Stimulated activated CD4-positive, alpha-beta T cell treated with anti-CD3 and anti-CD28 coated beads, Interleukin-1b, Interleukin-23, amount 100 ng/mL, for 4 hours (primary cell): Measurements from ENCODE around the gene RREB1.
"Not testable (repeated sequence)": the region's sequence is repeated elsewhere in the genome, so short reads cannot be mapped to it uniquely, and the experiment has no call there.

Experiments
- DNase-seq, 2 donors: peaks; one replicate each; pipeline ENCODE4 v3.0.0-alpha.2; 2020; ENCODE audit warnings: low read depth in 2 of 2

Gene RREB1

DNA sequence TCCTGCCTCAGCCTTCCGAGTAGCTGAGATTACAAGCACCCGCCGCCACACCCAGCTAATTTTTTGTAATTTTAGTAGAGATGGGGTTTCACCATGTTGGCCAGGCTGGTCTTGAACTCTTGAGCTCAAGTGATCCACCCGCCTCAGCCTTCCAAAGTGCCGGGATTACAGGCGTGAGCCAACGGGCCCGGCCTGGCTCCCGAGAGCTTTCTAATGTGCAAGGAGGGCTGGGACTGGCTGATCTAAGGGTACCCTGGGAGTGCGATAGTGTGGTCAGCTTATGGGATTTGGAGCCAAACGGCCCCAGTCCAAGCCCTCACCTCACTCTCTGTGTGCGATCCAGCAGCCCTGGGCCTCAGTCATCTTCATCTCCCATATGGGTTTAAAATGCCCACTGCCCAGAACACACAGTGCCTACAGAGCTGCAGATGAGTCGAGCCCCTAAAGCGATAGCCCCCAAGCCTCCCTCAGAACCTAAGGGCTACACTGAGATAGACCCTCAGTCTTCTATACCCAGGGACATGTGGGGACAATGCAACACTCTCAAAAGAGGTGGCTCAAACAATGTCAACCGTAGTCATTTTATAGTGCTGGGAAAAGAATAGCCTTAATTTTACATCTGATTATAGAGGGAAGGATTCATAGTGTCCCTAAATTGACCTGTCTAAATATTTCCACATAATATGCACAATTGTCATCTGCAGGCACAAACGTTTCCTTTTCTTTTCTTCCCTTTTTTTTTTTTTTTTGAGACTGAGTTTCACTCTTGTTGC lies 155.2 kb downstream of the RREB1 start:
- DNase-seq = no peak

DNA sequence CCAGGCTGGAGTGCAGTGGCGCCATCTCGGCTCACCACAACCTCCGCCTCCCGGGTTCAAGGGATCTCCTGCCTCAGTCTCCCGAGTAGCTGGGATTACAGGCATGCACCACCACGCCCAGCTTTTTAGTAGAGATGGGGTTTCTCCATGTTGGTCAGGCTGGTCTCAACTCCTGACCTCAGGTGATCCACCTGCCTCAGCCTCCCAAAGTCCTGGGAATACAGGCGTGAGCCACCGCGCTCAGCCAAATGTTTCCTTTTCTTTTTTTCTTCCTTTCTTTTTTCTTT lies 155.7 kb downstream of the RREB1 start:
- DNase-seq = not testable (repeated sequence)

DNA sequence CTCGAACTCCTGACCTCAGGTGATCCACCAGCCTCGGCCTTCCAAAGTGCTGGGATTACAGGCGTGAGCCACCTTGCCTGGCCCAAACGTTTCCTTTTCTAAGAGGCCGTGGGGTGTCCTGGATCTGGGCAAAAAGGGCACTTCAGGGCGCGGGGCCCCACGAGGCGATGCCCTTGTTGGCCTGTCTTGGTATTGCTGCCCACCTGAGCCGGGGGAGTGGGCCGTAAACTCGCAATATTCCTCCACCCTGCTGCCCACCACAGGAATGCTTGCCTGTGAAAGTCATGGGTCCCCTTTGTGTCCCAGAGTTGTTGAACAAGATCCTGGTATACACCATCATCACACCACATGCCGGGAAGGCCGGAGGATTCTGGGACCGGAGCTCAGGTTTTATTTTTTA lies 156.3 kb downstream of the RREB1 start:
- DNase-seq = no peak

- DNase-seq = no peak
Measured at GRCh38 chr6:7264686-7265384, 157.1 kb downstream of the RREB1 start.

GRCh38 chr6:7265385-7265726 lies 157.6 kb downstream of the RREB1 start:
- DNase-seq = not testable (repeated sequence)

GRCh38 chr6:7267071-7267465 lies 159.3 kb downstream of the RREB1 start:
- DNase-seq = no peak

DNA sequence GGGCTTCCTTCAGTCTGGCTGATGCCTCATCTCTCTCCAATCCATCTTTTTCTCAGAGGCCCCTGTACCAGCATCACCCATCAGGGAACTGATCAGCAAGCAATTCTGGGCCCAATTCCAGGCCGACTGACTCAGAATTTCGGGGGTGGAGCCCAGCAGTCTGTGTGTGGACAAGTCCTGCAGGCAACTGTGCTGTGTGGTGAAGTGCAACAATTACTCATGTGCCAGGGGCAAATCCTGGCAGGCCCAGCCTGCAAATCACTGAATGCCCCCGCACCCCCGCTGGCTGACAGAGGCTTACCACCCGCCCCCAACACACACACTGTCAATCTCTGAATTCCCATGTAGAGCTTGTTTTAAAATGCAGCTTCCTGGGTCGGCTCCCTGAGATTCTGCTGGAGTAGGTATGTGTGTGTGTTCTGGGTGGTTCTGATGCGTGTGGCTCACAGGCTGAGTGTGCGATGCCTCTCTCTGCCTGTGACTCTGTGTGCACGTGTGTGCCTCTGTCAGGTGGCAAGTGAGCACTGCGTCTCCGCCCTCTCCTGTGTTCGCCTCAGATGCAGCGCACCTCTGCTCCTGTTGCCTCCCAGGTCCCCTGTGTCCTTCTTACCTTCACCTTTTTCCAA lies 159.8 kb downstream of the RREB1 start:
- DNase-seq = no peak

DNA sequence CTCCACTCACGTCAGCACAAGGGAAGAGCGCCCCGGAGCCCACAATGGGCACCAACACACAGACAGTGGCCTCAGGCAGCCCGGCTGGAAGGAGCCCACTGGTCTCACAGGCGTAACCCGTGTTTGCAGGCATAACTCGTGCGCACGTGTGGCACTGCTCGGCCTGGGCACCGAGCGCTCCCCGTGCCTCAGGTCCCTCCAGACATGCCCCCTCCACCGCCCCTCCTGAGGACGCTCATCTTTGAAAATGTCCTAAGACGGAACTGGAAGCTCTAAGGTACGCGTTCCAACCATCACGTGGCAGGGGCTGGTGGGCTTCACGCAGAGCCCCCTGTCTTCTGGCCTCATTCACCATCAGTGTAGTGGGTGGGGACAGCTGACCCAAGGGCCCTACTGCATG lies 160.6 kb downstream of the RREB1 start:
- DNase-seq = no peak

- DNase-seq = no peak
Measured at GRCh38 chr6:7268816-7269555, 161.2 kb downstream of the RREB1 start.

DNA sequence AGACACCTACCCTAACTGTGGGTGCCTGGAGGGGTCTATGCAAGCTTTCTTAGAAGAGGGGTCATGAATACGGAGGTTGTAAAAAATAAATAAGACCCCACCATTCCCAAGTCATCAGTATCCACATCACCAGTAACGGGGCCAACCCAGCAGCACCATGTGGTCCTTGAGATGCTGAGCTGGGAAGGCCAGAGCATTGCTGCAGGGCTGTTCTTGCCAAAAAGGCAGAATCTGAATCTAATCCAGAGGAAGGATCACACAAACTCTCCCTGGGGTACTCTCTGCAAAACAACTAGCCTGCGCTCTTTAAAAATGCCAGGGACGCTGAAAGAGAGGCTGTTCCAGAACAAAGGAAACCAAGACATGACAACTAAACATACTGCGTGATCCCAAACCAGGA lies 162.1 kb downstream of the RREB1 start:
- DNase-seq = no peak

- no peak for DNase-seq
Measured at GRCh38 chr6:7270320-7271204, 162.8 kb downstream of the RREB1 start.

DNA sequence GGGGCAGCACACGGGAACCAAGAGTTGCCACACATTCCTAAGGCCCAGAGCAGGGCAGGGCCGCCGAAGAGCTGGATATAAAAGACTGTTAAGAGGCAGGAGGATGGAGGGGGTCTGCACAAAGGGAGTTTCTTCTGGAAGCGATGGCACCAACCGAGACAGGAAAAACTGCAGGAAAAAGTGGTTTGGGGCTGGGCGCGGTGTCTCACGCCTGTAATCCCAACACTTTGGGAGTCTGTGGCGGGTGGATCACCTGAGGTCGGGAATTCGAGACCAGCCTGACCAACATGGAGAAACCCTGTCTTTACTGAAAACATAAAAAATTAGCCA lies 163.4 kb downstream of the RREB1 start:
- no peak for DNase-seq

- no peak for DNase-seq
Measured at GRCh38 chr6:7273709-7274108, 165.9 kb downstream of the RREB1 start.

- not testable (repeated sequence) for DNase-seq
Measured at GRCh38 chr6:7274525-7274924, 166.8 kb downstream of the RREB1 start.

DNA sequence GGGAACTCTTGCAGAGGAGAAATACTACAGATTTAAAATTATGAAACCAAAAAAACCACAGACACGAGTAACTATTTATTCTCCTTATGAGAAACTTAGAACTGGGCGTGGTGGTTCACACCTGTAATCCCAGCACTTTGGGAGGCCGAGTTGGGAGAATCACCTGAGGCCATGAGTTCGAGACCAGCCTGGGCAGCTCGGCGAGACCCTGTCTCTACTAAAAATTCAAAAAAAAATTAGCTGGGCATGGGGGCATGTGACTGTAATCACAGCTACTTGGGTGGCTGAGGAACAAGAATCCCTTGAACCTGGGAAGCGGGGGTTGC lies 168.4 kb downstream of the RREB1 start:
- no peak for DNase-seq

DNA sequence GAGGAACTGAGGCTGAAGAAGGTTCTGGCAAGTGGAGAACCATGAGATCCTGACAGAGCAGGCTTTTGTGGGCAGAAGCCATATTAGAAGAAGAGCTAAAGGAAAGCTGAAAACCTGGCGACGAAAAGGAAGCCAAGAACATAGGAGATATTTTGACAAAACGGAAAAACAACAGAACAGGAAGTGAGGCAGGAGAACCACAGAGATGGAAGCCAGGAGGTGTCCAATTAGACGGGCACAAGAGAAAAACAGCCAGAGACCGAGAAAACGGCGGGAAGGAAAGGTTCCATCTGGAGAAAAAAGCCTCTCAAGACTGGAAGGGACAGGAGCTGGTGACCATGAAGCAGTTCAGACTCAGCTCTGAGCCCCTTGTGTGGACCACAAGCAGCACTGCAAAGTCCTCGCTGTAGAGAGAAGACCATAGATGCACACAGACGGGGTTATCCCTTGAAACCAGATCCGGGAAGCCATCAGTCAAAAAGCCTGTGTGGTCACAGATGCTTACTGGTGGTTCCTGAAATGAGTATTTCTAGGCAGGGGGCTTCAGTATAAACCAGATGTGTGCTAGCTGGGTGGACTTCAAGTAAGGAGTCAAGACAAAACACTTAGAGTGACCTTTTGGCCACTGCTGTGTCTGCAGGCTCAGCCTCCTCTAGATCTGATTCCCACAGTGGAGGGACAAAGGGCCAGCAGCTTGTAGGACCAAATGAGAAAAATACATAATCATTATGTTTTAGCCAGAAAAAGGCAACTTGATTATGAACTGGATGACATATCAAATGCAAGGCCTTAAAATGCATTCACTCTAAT lies 174.5 kb downstream of the RREB1 start:
- no peak for DNase-seq

DNA sequence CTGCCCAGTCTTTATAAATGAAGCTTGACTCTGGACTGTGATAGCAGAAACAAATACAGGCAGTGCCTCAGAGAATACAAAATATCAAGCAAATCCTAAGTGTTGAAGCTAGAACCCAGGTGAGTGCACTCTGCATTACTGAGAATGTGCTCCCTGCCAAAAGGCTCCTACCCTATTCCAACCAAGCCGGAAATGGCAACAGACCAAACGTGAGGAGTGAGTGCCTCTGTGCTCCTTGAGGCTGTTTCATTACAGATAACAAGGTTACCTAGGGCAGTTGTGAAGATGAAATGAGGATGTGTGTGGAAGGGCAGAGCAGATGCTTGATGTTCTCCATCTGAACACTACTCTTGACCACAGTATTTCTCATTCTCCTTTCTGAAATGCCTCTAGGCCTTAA lies 175.9 kb downstream of the RREB1 start:
- no peak for DNase-seq

DNA sequence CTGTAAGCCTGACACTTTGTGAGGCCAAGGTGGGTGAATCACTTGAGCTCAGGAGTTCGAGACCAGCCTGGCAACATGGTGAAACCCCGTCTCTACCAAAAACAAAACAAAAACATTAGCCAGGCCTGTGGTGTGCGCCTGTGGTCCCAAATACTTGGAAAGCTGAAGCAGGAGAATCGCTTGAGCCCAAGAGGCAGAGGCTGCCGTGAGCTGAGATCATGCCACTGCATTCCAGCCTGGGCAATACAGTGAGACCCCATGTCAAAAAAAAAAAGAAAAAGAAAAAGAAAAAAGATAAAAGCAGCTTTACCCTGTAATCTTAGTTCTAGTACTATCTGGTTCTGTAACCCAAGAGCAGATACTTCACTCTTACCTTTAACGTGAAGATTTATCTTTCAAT lies 177.7 kb downstream of the RREB1 start:
- no peak for DNase-seq

DNA sequence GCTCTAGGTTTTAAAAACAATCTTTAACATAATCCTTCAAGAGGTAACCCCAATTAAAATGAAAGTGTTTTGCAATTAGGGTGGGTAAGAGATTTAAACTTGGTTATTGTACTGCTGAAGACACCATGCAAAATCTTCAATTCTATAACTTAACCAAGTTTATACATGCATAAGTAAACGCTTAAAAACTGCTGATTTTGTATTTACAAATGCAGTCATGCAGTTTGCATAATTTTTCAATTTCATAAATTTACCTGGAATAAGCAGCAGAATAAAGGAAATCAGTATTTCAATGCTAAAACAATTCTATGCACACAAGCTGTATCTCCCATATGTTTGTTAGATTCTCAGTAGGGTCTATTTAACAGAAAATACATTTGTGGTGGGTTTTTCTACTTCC lies 182.3 kb downstream of the RREB1 start:
- DNase-seq = no peak

DNA sequence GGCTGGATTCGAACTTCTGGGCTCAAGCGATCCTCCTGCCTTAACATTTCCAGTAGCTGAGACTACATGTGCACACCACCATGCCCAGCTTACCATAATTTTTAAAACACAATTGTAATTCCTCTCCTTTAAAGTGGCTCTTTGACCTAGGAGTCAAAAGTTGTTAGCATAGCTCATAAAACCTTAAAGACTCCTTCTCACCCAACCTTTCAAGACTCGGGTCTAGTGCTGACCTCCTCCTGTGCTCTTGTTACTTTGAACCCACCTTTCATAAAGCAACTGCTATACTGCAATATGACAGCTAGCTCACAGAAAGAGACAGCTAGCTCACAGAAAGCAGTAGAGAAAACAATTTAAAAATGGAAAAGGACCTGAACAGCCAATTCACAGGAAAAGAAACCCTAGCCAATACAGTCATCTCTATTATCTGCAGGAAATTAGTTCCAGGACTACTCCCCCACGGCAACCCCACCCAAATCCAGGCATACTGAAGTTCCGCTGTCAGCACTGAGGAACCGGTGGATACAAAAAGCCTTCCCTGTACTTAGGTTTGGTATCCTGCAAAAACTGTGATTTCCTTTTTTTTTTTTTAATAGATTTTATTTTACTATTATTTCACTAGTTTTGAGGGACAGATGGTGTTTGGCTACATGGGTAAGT lies 185.0 kb downstream of the RREB1 start:
- no peak for DNase-seq

DNA sequence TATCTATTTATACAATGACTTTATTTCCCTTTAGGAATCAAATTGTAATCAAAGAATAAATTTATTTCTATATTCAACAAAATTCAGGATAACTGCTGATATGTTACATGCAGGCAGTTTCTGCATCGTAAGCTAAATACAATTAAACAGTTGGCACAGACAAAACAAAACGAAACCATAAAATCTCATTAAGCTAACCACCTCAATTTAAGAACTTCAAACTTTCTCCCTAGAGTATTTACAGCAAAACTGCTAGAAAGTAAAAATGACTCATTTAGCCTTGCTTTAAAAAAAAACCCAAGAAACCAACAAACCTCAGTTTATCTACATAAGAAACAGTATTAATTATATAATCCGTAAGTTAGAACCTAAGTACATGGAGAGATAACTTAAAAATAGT lies 188.2 kb downstream of the RREB1 start:
- no peak for DNase-seq
